ENCODE data around the gene CCNH.

Gene CCNH

DNA sequence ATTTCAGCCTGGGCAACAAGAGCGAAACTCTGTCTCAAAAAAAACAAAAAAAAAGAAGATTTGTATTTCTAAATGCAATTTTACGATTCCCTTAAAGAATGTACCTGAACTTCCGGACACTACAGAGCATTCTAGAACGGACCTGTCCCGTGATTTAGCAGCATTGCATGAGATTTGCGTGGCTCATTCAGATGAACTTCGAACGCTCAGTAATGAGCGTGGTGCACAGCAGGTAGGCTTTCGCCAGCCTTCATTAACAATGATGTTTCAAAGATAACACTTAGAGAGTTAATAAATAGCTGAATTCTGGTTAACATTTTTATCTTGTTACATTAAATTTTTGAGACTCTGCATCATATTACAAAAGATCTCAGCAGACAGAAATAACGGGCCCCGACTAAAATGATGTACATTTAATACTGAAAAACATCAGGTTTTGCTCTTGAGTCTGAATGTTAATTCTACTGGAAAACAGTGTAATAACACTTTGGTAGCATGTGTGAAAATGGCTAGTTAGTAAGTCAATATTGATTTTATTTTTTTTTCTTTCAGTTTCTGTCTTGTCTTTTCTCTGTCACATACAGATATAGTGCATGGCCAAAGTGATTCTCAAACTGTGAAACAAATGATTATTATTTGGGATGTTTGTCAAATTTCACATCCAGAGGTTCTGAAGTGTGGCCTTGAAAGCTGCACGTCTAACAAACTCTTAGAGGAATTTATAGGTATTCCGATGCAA lies 23.3 kb downstream of the CCNH start:
- TF ChIP-seq, protein P1, sequence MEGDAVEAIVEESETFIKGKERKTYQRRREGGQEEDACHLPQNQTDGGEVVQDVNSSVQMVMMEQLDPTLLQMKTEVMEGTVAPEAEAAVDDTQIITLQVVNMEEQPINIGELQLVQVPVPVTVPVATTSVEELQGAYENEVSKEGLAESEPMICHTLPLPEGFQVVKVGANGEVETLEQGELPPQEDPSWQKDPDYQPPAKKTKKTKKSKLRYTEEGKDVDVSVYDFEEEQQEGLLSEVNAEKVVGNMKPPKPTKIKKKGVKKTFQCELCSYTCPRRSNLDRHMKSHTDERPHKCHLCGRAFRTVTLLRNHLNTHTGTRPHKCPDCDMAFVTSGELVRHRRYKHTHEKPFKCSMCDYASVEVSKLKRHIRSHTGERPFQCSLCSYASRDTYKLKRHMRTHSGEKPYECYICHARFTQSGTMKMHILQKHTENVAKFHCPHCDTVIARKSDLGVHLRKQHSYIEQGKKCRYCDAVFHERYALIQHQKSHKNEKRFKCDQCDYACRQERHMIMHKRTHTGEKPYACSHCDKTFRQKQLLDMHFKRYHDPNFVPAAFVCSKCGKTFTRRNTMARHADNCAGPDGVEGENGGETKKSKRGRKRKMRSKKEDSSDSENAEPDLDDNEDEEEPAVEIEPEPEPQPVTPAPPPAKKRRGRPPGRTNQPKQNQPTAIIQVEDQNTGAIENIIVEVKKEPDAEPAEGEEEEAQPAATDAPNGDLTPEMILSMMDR (IDR thresholded peaks at IDR 0.05; ENCODE audit: low read length, missing control alignments) = no peak
- H3K4me3 ChIP-seq (replicated peaks; ENCODE audit: low read depth, low read length) = no peak overlapping the region
- no peak for DNase-seq (ENCODE audit: low read depth)

GRCh38 chr5:87388129-87388528 lies 24.6 kb downstream of the CCNH start:
- TF ChIP-seq, protein P1 (IDR thresholded peaks at IDR 0.05; ENCODE audit: low read length, missing control alignments) = no peak
- H3K4me3 ChIP-seq (replicated peaks; ENCODE audit: low read depth, low read length) = no peak overlapping the region
- no peak for DNase-seq (ENCODE audit: low read depth)

DNA sequence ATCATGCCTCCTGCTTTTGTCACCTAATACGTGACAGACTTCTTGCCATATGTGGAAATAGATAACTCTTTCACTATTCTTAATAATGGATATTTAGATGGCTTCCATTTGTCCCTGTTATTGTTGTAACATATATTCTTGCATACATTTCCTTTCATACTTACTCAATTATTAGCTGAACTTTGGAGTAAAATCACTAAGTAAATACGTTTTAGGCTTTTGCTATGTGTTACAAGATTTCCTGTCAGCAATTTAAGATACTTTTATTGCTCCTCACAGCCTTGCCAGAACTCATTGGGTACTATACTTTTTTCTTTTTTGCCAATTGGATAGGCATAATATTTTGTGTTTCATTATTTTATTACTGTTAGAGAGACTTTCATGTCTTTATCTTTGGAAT lies 26.9 kb downstream of the CCNH start:
- TF ChIP-seq, protein P1 (IDR thresholded peaks at IDR 0.05; ENCODE audit: low read length, missing control alignments) = no peak
- no peak for DNase-seq (ENCODE audit: low read depth)
- H3K4me3 ChIP-seq (replicated peaks; ENCODE audit: low read depth, low read length) = no peak overlapping the region

DNA sequence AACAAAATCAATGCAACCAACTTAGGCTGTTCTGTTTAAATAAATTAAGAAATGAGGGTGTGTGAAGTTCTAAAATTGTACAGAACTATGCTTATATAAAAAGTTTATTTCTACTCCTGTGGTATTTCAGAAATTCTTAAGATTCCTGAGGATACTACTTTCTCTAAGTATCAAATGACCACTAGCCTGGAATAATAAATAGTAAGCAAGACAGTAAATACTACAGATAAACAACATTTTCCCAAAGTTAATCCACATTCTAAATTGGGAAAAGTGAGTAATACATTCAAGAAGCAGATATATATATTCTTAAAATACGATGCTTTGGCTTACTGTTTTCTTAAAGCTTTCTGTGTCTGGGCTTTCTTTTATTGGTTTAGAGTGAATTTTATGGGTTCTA lies 29.5 kb downstream of the CCNH start:
- DNase-seq (ENCODE audit: low read depth) = no peak
- TF ChIP-seq, protein P1 (IDR thresholded peaks at IDR 0.05; ENCODE audit: low read length, missing control alignments) = no peak

GRCh38 chr5:87382224-87382623 lies 30.5 kb downstream of the CCNH start:
- no peak for DNase-seq (ENCODE audit: low read depth)
- TF ChIP-seq, protein P1 (IDR thresholded peaks at IDR 0.05; ENCODE audit: low read length, missing control alignments) = no peak

More for the DNA sequence above, 29.5 kb downstream of the CCNH start:
- no peak overlapping the region for H3K4me3 ChIP-seq (replicated peaks; ENCODE audit: low read depth, low read length)

GRCh38 chr5:87372705-87373104 lies 40.0 kb downstream of the CCNH start:
- TF ChIP-seq, protein P1 (IDR thresholded peaks at IDR 0.05; ENCODE audit: low read length, missing control alignments) = no peak
- H3K4me3 ChIP-seq (replicated peaks; ENCODE audit: low read depth, low read length) = no peak overlapping the region
- DNase-seq (ENCODE audit: low read depth) = no peak

More at GRCh38 chr5:87382224-87382623, 30.5 kb downstream of the CCNH start:
- H3K4me3 ChIP-seq (replicated peaks; ENCODE audit: low read depth, low read length) = no peak overlapping the region

GRCh38 chr5:87369431-87369830 lies 43.3 kb downstream of the CCNH start:
- TF ChIP-seq, protein P1 (IDR thresholded peaks at IDR 0.05; ENCODE audit: low read length, missing control alignments) = no peak
- no peak for DNase-seq (ENCODE audit: low read depth)
- no peak overlapping the region for H3K4me3 ChIP-seq (replicated peaks; ENCODE audit: low read depth, low read length)

All from fibroblast of pulmonary artery (primary cell).